ENCODE measurements around the gene ACOXL.
"Not testable (repeated sequence)": the region's sequence is repeated elsewhere in the genome, so short reads cannot be mapped to it uniquely, and the experiment has no call there.

The ACOXL gene

GRCh38 chr2:110832740-110833139 is 100.4 kb downstream of the ACOXL start:
- DNase-seq: no peak

GRCh38 chr2:110834134-110834827 is 101.9 kb downstream of the ACOXL start:
- DNase-seq: no peak

GRCh38 chr2:110836671-110837070 is 104.3 kb downstream of the ACOXL start:
- no peak for DNase-seq

- DNase-seq: no peak
These were observed 105.4 kb downstream of the ACOXL start for GRCh38 chr2:110837446-110838409.

- no peak for DNase-seq
These were observed 106.4 kb downstream of the ACOXL start for GRCh38 chr2:110838657-110839384.

GRCh38 chr2:110840508-110840907 is 108.1 kb downstream of the ACOXL start:
- no peak for DNase-seq

GRCh38 chr2:110842048-110842447 is 109.7 kb downstream of the ACOXL start:
- DNase-seq: no peak

GRCh38 chr2:110843496-110843895 is 111.1 kb downstream of the ACOXL start:
- DNase-seq: no peak

GRCh38 chr2:110843959-110844510 is 111.7 kb downstream of the ACOXL start:
- no peak for DNase-seq

GRCh38 chr2:110847651-110848050 is 115.3 kb downstream of the ACOXL start:
- DNase-seq: no peak

- DNase-seq: no peak
These were observed 115.7 kb downstream of the ACOXL start for GRCh38 chr2:110848071-110848470.

- DNase-seq: no peak
These were observed 116.2 kb downstream of the ACOXL start for GRCh38 chr2:110848519-110849030.

- no peak for DNase-seq
These were observed 119.2 kb downstream of the ACOXL start for GRCh38 chr2:110851531-110851930.

GRCh38 chr2:110852051-110852450 is 119.7 kb downstream of the ACOXL start:
- no peak for DNase-seq

- peak in 1 of 2 experiments; percentile 29 for DNase-seq
These were observed 120.3 kb downstream of the ACOXL start for GRCh38 chr2:110852541-110853263.

- peak; percentile 50 for DNase-seq
These were observed 121.1 kb downstream of the ACOXL start for GRCh38 chr2:110853516-110853915.

GRCh38 chr2:110853948-110854347 is 121.6 kb downstream of the ACOXL start:
- no peak for DNase-seq

- no peak for DNase-seq
These were observed 122.1 kb downstream of the ACOXL start for GRCh38 chr2:110854355-110855081.

- not testable (repeated sequence) for DNase-seq
These were observed 123.5 kb downstream of the ACOXL start for GRCh38 chr2:110855841-110856240.

GRCh38 chr2:110858135-110858725 is 125.9 kb downstream of the ACOXL start:
- DNase-seq: peak; percentile 32 to 72
